Nephron (organoid): Measurements from ENCODE around the gene STOX1.
"Not testable (repeated sequence)": the region's sequence is repeated elsewhere in the genome, so short reads cannot be mapped to it uniquely, and the experiment has no call there.

Experiments
- H3K27ac Mint-ChIP-seq, 3 experiments: 2 replicates each; pipeline ENCODE4 v1.8.0; 2020; ENCODE audit warnings: mixed read lengths in 3 of 3, mild to moderate bottlenecking in 2 of 3, moderate library complexity in 1 of 3
- H3K27me3 Mint-ChIP-seq: 2 replicates; pipeline ENCODE4 v1.8.0; 2021; ENCODE audit warnings: low read depth, mild to moderate bottlenecking, moderate library complexity, mixed read lengths
- H3K36me3 Mint-ChIP-seq: 2 replicates; pipeline ENCODE4 v1.8.0; 2020; ENCODE audit warnings: low read depth, mixed read lengths
- H3K4me1 Mint-ChIP-seq: 2 replicates; pipeline ENCODE4 v1.8.0; 2020; ENCODE audit warnings: mixed read lengths
- H3K4me3 Mint-ChIP-seq, 3 experiments: 2 replicates each; pipeline ENCODE4 v1.8.0; 2020; ENCODE audit warnings: mild to moderate bottlenecking in 3 of 3, mixed read lengths in 3 of 3, moderate library complexity in 2 of 3
- H3K9me3 Mint-ChIP-seq: 2 replicates; pipeline ENCODE4 v1.8.0; 2020; ENCODE audit warnings: mixed read lengths
- CTCF ChIP-seq, 3 experiments: fragments of 200-600 bp; sonication (generic); IDR thresholded peaks; one replicate each; pipeline ENCODE4 v1.5.0; 2021; ENCODE audit warnings: antibody characterized with exemption in 3 of 3; ENCODE audit not compliant: unreplicated experiment in 3 of 3

Gene STOX1

GRCh38 chr10:68811314-68812009, 15.9 kb upstream of the STOX1 start:
- no peaks in the 10 kb centered on the region for H3K36me3 Mint-ChIP-seq
- H3K9me3 Mint-ChIP-seq: no peaks in the 10 kb centered on the region
- no peak overlapping the region for H3K27ac Mint-ChIP-seq

GRCh38 chr10:68812420-68812819, 14.9 kb upstream of the STOX1 start:
- Mint-ChIP-seq H3K27ac (no peak overlapping the region), H3K36me3 (no peaks in the 10 kb centered on the region)

More at GRCh38 chr10:68811314-68812009, 15.9 kb upstream of the STOX1 start:
- Mint-ChIP-seq H3K27me3 (no peaks in the 10 kb centered on the region), H3K4me3 (no peak overlapping the region), H3K4me1 (no peaks in the 10 kb centered on the region)
- TF ChIP-seq CTCF (IDR thresholded peaks at IDR 0.05; ENCODE audit: unreplicated experiment in 3 of 3): no peak

GRCh38 chr10:68813559-68813958, 13.8 kb upstream of the STOX1 start:
- TF ChIP-seq CTCF (IDR thresholded peaks at IDR 0.05; ENCODE audit: unreplicated experiment in 3 of 3): no peak
- Mint-ChIP-seq H3K27me3 (no peaks in the 10 kb centered on the region), H3K9me3 (no peaks in the 10 kb centered on the region), H3K4me1 (no peaks in the 10 kb centered on the region), H3K27ac (no peak overlapping the region), H3K36me3 (no peaks in the 10 kb centered on the region), H3K4me3 (no peak overlapping the region)

More at GRCh38 chr10:68812420-68812819, 14.9 kb upstream of the STOX1 start:
- Mint-ChIP-seq H3K4me1 (no peaks in the 10 kb centered on the region), H3K4me3 (no peak overlapping the region), H3K9me3 (no peaks in the 10 kb centered on the region), H3K27me3 (no peaks in the 10 kb centered on the region)
- TF ChIP-seq CTCF (IDR thresholded peaks at IDR 0.05; ENCODE audit: unreplicated experiment in 3 of 3): no peak

- no peaks in the 10 kb centered on the region for H3K9me3 Mint-ChIP-seq
- no peak overlapping the region for H3K27ac Mint-ChIP-seq
- TF ChIP-seq CTCF (IDR thresholded peaks at IDR 0.05; ENCODE audit: unreplicated experiment in 3 of 3): no peak
- H3K4me1 Mint-ChIP-seq: no peaks in the 10 kb centered on the region
- H3K4me3 Mint-ChIP-seq: no peak overlapping the region
- no peaks in the 10 kb centered on the region for H3K27me3 Mint-ChIP-seq
- no peaks in the 10 kb centered on the region for H3K36me3 Mint-ChIP-seq
Observed at GRCh38 chr10:68816796-68817412, 10.4 kb upstream of the STOX1 start.

GRCh38 chr10:68820359-68820758, 7.0 kb upstream of the STOX1 start:
- H3K27ac Mint-ChIP-seq, H3K27me3 Mint-ChIP-seq, H3K9me3 Mint-ChIP-seq, H3K4me1 Mint-ChIP-seq, H3K36me3 Mint-ChIP-seq, H3K4me3 Mint-ChIP-seq: not testable (repeated sequence)

- H3K9me3 Mint-ChIP-seq, H3K4me3 Mint-ChIP-seq, H3K36me3 Mint-ChIP-seq, H3K4me1 Mint-ChIP-seq, H3K27ac Mint-ChIP-seq: not testable (repeated sequence)
- H3K27me3 Mint-ChIP-seq: peaks cover 11% of the 10 kb centered on the region
Observed at GRCh38 chr10:68822626-68823025, 4.7 kb upstream of the STOX1 start.

GRCh38 chr10:68827592-68827959, 245 bp downstream of the STOX1 start:
- H3K27me3 Mint-ChIP-seq: peaks cover 11% of the 10 kb centered on the region
- not testable (repeated sequence) for H3K36me3 Mint-ChIP-seq, H3K27ac Mint-ChIP-seq, H3K4me3 Mint-ChIP-seq, H3K4me1 Mint-ChIP-seq, H3K9me3 Mint-ChIP-seq

- H3K36me3 Mint-ChIP-seq, H3K9me3 Mint-ChIP-seq, H3K4me1 Mint-ChIP-seq: not testable (repeated sequence)
- Mint-ChIP-seq H3K4me3 (peak overlapping the region; percentile 76 to 81 (median 80)), H3K27me3 (peaks cover 11% of the 10 kb centered on the region), H3K27ac (peak overlapping the region in 1 of 3 experiments; percentile 37)
Observed at GRCh38 chr10:68828083-68828601, 811 bp downstream of the STOX1 start.
